Measurements from ENCODE around the gene ARHGEF38.

GRCh38 chr4:105547769-105548168, 4.7 kb upstream of the ARHGEF38 start:
- TF ChIP-seq CTCF (IDR thresholded peaks at IDR 0.05), result no peak
- TF ChIP-seq POLR2AphosphoS5 (IDR thresholded peaks at IDR 0.05), result no peak
- no peak for TF ChIP-seq POLR2A (IDR thresholded peaks at IDR 0.05)
